Tibial nerve (tissue), 4 donors: Measurements from ENCODE around the gene TTC27.

Source experiments
- EP300 ChIP-seq, 2 donors: sonication (generic); formaldehyde crosslinking; IDR thresholded peaks; one replicate each; pipeline ENCODE4 v1.6.1; 2017; ENCODE audit warnings: antibody characterized with exemption in 2 of 2, mild to moderate bottlenecking in 1 of 2
- POLR2A ChIP-seq, 2 donors: fragments of 450-650 bp; IDR thresholded peaks; one replicate each; pipeline ENCODE4 v1.6.1; 2017; ENCODE audit warnings: antibody characterized with exemption in 2 of 2, mild to moderate bottlenecking in 2 of 2, moderate library complexity in 2 of 2
- TF ChIP-seq, protein P1 (sequence below), 5 experiments: fragments of 200-600 bp in 3 of 5; fragments of 450-650 bp in 2 of 5; sonication (generic) in 3 of 5; IDR thresholded peaks; one replicate each; pipeline ENCODE4 v1.5.1; 2016 to 2019; ENCODE audit warnings: antibody characterized with exemption in 5 of 5, mild to moderate bottlenecking in 3 of 5, moderate library complexity in 2 of 5

DNA sequence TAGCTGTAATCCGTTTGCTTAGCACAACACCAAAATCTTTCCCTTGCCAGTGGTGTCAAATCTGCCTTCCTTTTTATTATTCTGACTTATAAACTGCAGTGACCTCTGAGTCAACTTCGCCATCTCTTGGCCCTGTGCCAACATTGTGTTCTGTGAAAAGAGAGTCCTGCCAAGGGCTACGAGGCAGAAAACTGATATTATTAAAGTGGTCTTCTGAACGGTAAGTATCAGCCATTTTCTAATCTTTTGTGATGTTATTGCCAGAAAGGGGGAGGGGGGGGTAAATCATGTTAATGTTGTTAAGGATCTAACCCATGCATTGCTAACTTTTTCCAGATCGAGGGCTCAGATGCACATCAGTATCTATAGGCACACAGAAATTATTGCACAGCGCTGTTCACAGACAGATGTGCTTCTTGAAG, 197.5 kb downstream of the TTC27 start:
- TF ChIP-seq, protein P1, sequence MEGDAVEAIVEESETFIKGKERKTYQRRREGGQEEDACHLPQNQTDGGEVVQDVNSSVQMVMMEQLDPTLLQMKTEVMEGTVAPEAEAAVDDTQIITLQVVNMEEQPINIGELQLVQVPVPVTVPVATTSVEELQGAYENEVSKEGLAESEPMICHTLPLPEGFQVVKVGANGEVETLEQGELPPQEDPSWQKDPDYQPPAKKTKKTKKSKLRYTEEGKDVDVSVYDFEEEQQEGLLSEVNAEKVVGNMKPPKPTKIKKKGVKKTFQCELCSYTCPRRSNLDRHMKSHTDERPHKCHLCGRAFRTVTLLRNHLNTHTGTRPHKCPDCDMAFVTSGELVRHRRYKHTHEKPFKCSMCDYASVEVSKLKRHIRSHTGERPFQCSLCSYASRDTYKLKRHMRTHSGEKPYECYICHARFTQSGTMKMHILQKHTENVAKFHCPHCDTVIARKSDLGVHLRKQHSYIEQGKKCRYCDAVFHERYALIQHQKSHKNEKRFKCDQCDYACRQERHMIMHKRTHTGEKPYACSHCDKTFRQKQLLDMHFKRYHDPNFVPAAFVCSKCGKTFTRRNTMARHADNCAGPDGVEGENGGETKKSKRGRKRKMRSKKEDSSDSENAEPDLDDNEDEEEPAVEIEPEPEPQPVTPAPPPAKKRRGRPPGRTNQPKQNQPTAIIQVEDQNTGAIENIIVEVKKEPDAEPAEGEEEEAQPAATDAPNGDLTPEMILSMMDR (IDR thresholded peaks at IDR 0.05) = no peak
- TF ChIP-seq POLR2A (IDR thresholded peaks at IDR 0.05) = no peak
- no peak for TF ChIP-seq EP300 (IDR thresholded peaks at IDR 0.05)
